Keratinocyte (primary cell): ENCODE measurements around the gene RAP1GAP2. TPM values are rescaled to one million over a fixed set of nuclear protein-coding genes. Genes with fewer than 3 reads are reported as not detected.

Source experiments
- DNase-seq: peaks from one replicate; pipeline ENCODE4 v3.0.0-alpha.2; 2011; ENCODE audit warnings: low read depth, missing footprints, low spot score
- FAIRE-seq: peaks from 2 replicates; lab custom pipeline; 2011; peaks lifted over from hg19 to GRCh38; lab: Jason Lieb, UNC
- H2AFZ ChIP-seq: 2 replicates; pipeline ENCODE4 v1.6.0; 2012; ENCODE audit warnings: low read length, control low read depth, inconsistent platforms; ENCODE audit not compliant: control insufficient read depth
- H3K27ac ChIP-seq: 2 replicates; pipeline ENCODE4 v1.5.1; 2011; ENCODE audit warnings: low read length; ENCODE audit not compliant: control insufficient read depth, insufficient read depth
- H3K27me3 ChIP-seq: 3 replicates; pipeline ENCODE4 v1.6.0; 2011; ENCODE audit warnings: low read length; ENCODE audit not compliant: control insufficient read depth, insufficient read depth; ENCODE audit errors: extremely low read depth
- H3K36me3 ChIP-seq, 2 experiments: 2 replicates in 1 of 2; 3 replicates in 1 of 2; pipeline ENCODE4 v1.5.1; 2011; ENCODE audit warnings: low read length in 2 of 2, mild to moderate bottlenecking in 1 of 2; ENCODE audit not compliant: control insufficient read depth in 2 of 2, insufficient read depth in 2 of 2; ENCODE audit errors: extremely low read depth in 1 of 2
- H3K4me1 ChIP-seq: 3 replicates; pipeline ENCODE4 v1.5.1; 2011; ENCODE audit warnings: low read length; ENCODE audit not compliant: control insufficient read depth, insufficient read depth; ENCODE audit errors: extremely low read depth
- H3K4me2 ChIP-seq: 3 replicates; pipeline ENCODE4 v1.6.0; 2011; ENCODE audit warnings: low read depth, low read length; ENCODE audit not compliant: control insufficient read depth, insufficient read depth; ENCODE audit errors: extremely low read depth
- H3K4me3 ChIP-seq, 3 experiments: fragments of 200-600 bp in 1 of 3; sonication (generic) in 1 of 3; 2 replicates in 2 of 3; 3 replicates in 1 of 3; pipeline ENCODE4 v1.5.1; 2011 to 2016; ENCODE audit warnings: low read length in 3 of 3, mild to moderate bottlenecking in 3 of 3, control low read depth in 2 of 3, inconsistent platforms in 1 of 3, low read depth in 1 of 3, mixed read lengths in 1 of 3, mixed run types in 1 of 3, moderate library complexity in 1 of 3; ENCODE audit not compliant: control insufficient read depth in 2 of 3, insufficient read depth in 2 of 3; ENCODE audit errors: extremely low read depth in 1 of 3
- H3K79me2 ChIP-seq: 2 replicates; pipeline ENCODE4 v1.6.0; 2012; ENCODE audit warnings: low read length; ENCODE audit not compliant: control insufficient read depth, insufficient read depth
- H3K9ac ChIP-seq: 3 replicates; pipeline ENCODE4 v1.6.0; 2011; ENCODE audit warnings: low read length; ENCODE audit not compliant: control insufficient read depth, insufficient read depth; ENCODE audit errors: extremely low read depth
- H3K9me1 ChIP-seq: 3 replicates; pipeline ENCODE4 v1.6.0; 2011; ENCODE audit warnings: low read length; ENCODE audit not compliant: control insufficient read depth, insufficient read depth; ENCODE audit errors: extremely low read depth
- H3K9me3 ChIP-seq: 2 replicates; pipeline ENCODE4 v1.5.1; 2012; ENCODE audit warnings: low read depth, low read length; ENCODE audit not compliant: control insufficient read depth
- H4K20me1 ChIP-seq: 3 replicates; pipeline ENCODE4 v1.6.0; 2011; ENCODE audit warnings: low read length; ENCODE audit not compliant: control insufficient read depth, insufficient read depth; ENCODE audit errors: extremely low read depth
- CTCF ChIP-seq, 3 experiments: IDR thresholded peaks in 1 of 3; conservative IDR thresholded peaks in 1 of 3; optimal IDR thresholded peaks in 1 of 3; 2 replicates in 2 of 3; 3 replicates in 1 of 3; pipeline versions ENCODE3 to v1.5.1; 2011; ENCODE audit warnings: low read length in 3 of 3, mild to moderate bottlenecking in 3 of 3, moderate library complexity in 2 of 3, control low read depth in 1 of 3, inconsistent platforms in 1 of 3; ENCODE audit not compliant: insufficient read depth in 2 of 3; ENCODE audit errors: extremely low read depth in 1 of 3
- EZH2 ChIP-seq: IDR thresholded peaks from one replicate; pipeline ENCODE4 v1.6.1; 2012; ENCODE audit warnings: inconsistent platforms, mild to moderate bottlenecking, low read length, moderate library complexity
- dilution Hi-C: fragments of 300-500 bp; cut with MboI; formaldehyde crosslinking; loops from one replicate; pipeline ENCODE4 v1.7.0; 2020; ENCODE audit warnings: low sequenced_read_pairs; ENCODE audit not compliant: extremely low pct_ligation_motif_present
- polyA plus RNA-seq, 5 experiments: library from polyadenylated mRNA; depleted of rRNA in 3 of 5; stranded (reverse) in 3 of 5; stranded (forward) in 1 of 5; unstranded in 1 of 5; fragments of >200 nt; gene quantifications; 1 replicate in 1 of 5; 2 replicates in 3 of 5; 3 replicates in 1 of 5; pipeline versions ENCODE4 v1.2.1 to v1.2.3, GENCODE V29; 2011 to 2012; ENCODE audit warnings: missing spikeins in 2 of 5, low read depth in 1 of 5, low replicate concordance in 1 of 5

The RAP1GAP2 gene
- polyA plus RNA-seq, 1 donor (not counting 4 experiments of a cell fraction or from before 2014, with no cell fraction given): 13.6 TPM

- dilution Hi-C loops: no loop called here
- Histone ChIP-seq H3K27ac (no peak overlapping the region), H3K4me2 (no peak overlapping the region), H2AFZ (no peak overlapping the region), H3K9ac (no peak overlapping the region), H3K9me1 (peaks cover 5% of the 10 kb centered on the region), H3K36me3 (peaks cover 0 to 9% of the 10 kb centered on the region in 2 experiments), H4K20me1 (no peaks in the 10 kb centered on the region), H3K4me3 (no peak overlapping the region), H3K27me3 (no peaks in the 10 kb centered on the region), H3K4me1 (peaks cover 7% of the 10 kb centered on the region), H3K9me3 (no peaks in the 10 kb centered on the region), H3K79me2 (peaks cover 67% of the 10 kb centered on the region)
- DNase-seq (no peak), FAIRE-seq (no peak)
- no peak for TF ChIP-seq EZH2
- TF ChIP-seq CTCF (optimal IDR thresholded peaks at IDR 0.05 in 1 of 3, IDR thresholded peaks at IDR 0.05 in 1 of 3, conservative IDR thresholded peaks at IDR 0.05 in 1 of 3; ENCODE audit: extremely low read depth in 1 of 3, insufficient read depth in 2 of 3, low read length in 3 of 3): no peak
Measured at GRCh38 chr17:2856727-2857126, 60.5 kb downstream of the RAP1GAP2 start.

GRCh38 chr17:2860045-2860444 is 63.8 kb downstream of the RAP1GAP2 start:
- no peak for TF ChIP-seq EZH2
- TF ChIP-seq CTCF (optimal IDR thresholded peaks at IDR 0.05 in 1 of 3, IDR thresholded peaks at IDR 0.05 in 1 of 3, conservative IDR thresholded peaks at IDR 0.05 in 1 of 3; ENCODE audit: extremely low read depth in 1 of 3, insufficient read depth in 2 of 3, low read length in 3 of 3): no peak
- Histone ChIP-seq H3K9me3 (no peaks in the 10 kb centered on the region), H2AFZ (no peak overlapping the region), H4K20me1 (no peaks in the 10 kb centered on the region), H3K36me3 (peaks cover 5 to 9% of the 10 kb centered on the region in 2 experiments), H3K4me2 (no peak overlapping the region), H3K9me1 (peaks cover 5% of the 10 kb centered on the region), H3K4me3 (no peak overlapping the region), H3K27ac (no peak overlapping the region), H3K9ac (no peak overlapping the region), H3K27me3 (no peaks in the 10 kb centered on the region), H3K4me1 (peaks cover 4% of the 10 kb centered on the region), H3K79me2 (peaks cover 79% of the 10 kb centered on the region)
- DNase-seq (no peak), FAIRE-seq (no peak)
- dilution Hi-C loops: no loop called here
